Gastroesophageal sphincter (tissue), 4 donors: Measurements from ENCODE around the gene WDR86. TPM values are rescaled to one million over a fixed set of nuclear protein-coding genes. Genes with fewer than 3 reads are reported as not detected.

Experiments used
- ATAC-seq: fragments of 150-250 bp; one replicate; pipeline ENCODE4 v1.9.1; 2016; ENCODE audit warnings: mild to moderate bottlenecking, moderate library complexity
- H3K27ac ChIP-seq, 4 donors: fragments of 200-600 bp; sonication (generic) in 3 of 4; 1 replicate in 3 of 4; 2 replicates in 1 of 4; pipeline ENCODE4 v1.5.1; 2016 to 2019
- H3K27me3 ChIP-seq: fragments of 200-600 bp; sonication (generic); one replicate; pipeline ENCODE4 v1.5.1; 2019
- H3K36me3 ChIP-seq, 2 donors: fragments of 200-600 bp; sonication (generic); one replicate each; pipeline ENCODE4 v1.5.1; 2019; ENCODE audit warnings: control low read depth in 1 of 2
- H3K4me1 ChIP-seq, 3 donors: fragments of 200-600 bp; sonication (generic); 1 replicate in 2 of 3; 2 replicates in 1 of 3; pipeline ENCODE4 v1.5.1; 2016 to 2019; ENCODE audit warnings: control low read depth in 2 of 3
- H3K4me3 ChIP-seq, 2 donors: fragments of 200-600 bp; sonication (generic); one replicate each; pipeline ENCODE4 v1.5.1; 2019; ENCODE audit warnings: mild to moderate bottlenecking in 1 of 2, moderate library complexity in 1 of 2
- H3K9me3 ChIP-seq, 3 donors: fragments of 200-600 bp; sonication (generic); one replicate each; pipeline ENCODE4 v1.5.1; 2017 to 2019; ENCODE audit warnings: control low read depth in 2 of 3
- EP300 ChIP-seq: sonication (generic); formaldehyde crosslinking; IDR thresholded peaks from one replicate; pipeline ENCODE4 v1.6.1; 2017; ENCODE audit warnings: antibody characterized with exemption, mild to moderate bottlenecking
- POLR2A ChIP-seq, 2 donors: fragments of 450-650 bp; IDR thresholded peaks; one replicate each; pipeline ENCODE4 v1.6.1; 2017; ENCODE audit warnings: antibody characterized with exemption in 2 of 2, mild to moderate bottlenecking in 2 of 2, moderate library complexity in 1 of 2
- POLR2AphosphoS5 ChIP-seq: sonication (generic); formaldehyde crosslinking; IDR thresholded peaks from one replicate; pipeline ENCODE4 v1.6.1; 2017; ENCODE audit warnings: antibody characterized with exemption
- whole genome bisulfite sequencing, 2 donors: methylation state at CpG; one replicate each; pipeline ENCODE4 v1.1.5; 2018; ENCODE audit warnings: low coverage in 1 of 2; 5-methylcytosine and 5-hydroxymethylcytosine counted together
- total RNA-seq, 4 donors: library from RNA; depleted of rRNA; stranded (reverse); fragments of >200 nt; gene quantifications; one replicate each; pipeline ENCODE4 v1.1.0, GENCODE V29; 2016
- TF ChIP-seq, protein P1 (sequence below), 4 experiments: fragments of 200-600 bp in 2 of 4; fragments of 450-650 bp in 2 of 4; sonication (generic) in 1 of 4; IDR thresholded peaks; one replicate each; pipeline ENCODE4 v1.5.1; 2017 to 2019; ENCODE audit warnings: antibody characterized with exemption in 4 of 4, mild to moderate bottlenecking in 2 of 4, moderate library complexity in 2 of 4

WDR86 gene
- total RNA-seq, 4 donors from 2014 or later, result 2.6 to 8.2 (median 5.9) TPM

DNA sequence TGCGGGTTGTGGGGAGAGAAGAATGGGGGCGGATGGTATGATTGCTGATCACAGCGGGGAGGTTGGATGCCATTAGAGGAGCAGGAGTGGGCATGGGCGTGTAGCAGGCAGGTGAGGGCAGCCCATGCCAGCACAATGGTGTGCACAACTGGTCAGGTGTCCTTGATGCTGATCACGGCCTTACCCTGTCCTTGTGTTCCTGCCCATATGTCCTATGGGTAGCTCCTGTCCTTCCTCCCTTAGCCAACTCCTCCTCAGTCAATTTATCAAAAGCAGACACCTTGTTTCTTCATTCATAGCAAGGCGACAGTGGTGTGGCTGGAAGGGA, 30.7 kb downstream of the WDR86 start:
- no peak overlapping the region for H3K27ac ChIP-seq
- peaks cover 35% of the 10 kb centered on the region for H3K27me3 ChIP-seq
- 93 to 96% methylated on average over 2 to 3 of the region's 6 CpGs for WGBS, 2 donors
- no peak overlapping the region for H3K4me3 ChIP-seq
- ATAC-seq, result no peak
- TF ChIP-seq POLR2AphosphoS5 (no peak), EP300 (no peak), POLR2A (IDR thresholded peaks at IDR 0.05) (no peak)
- TF ChIP-seq, protein P1, sequence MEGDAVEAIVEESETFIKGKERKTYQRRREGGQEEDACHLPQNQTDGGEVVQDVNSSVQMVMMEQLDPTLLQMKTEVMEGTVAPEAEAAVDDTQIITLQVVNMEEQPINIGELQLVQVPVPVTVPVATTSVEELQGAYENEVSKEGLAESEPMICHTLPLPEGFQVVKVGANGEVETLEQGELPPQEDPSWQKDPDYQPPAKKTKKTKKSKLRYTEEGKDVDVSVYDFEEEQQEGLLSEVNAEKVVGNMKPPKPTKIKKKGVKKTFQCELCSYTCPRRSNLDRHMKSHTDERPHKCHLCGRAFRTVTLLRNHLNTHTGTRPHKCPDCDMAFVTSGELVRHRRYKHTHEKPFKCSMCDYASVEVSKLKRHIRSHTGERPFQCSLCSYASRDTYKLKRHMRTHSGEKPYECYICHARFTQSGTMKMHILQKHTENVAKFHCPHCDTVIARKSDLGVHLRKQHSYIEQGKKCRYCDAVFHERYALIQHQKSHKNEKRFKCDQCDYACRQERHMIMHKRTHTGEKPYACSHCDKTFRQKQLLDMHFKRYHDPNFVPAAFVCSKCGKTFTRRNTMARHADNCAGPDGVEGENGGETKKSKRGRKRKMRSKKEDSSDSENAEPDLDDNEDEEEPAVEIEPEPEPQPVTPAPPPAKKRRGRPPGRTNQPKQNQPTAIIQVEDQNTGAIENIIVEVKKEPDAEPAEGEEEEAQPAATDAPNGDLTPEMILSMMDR (IDR thresholded peaks at IDR 0.05), result no peak
- H3K9me3 ChIP-seq, result no peaks in the 10 kb centered on the region
- peaks cover 0 to 21% (median 9%) of the 10 kb centered on the region in 3 donors for H3K4me1 ChIP-seq
- H3K36me3 ChIP-seq, result peaks cover 0 to 59% of the 10 kb centered on the region in 2 donors

DNA sequence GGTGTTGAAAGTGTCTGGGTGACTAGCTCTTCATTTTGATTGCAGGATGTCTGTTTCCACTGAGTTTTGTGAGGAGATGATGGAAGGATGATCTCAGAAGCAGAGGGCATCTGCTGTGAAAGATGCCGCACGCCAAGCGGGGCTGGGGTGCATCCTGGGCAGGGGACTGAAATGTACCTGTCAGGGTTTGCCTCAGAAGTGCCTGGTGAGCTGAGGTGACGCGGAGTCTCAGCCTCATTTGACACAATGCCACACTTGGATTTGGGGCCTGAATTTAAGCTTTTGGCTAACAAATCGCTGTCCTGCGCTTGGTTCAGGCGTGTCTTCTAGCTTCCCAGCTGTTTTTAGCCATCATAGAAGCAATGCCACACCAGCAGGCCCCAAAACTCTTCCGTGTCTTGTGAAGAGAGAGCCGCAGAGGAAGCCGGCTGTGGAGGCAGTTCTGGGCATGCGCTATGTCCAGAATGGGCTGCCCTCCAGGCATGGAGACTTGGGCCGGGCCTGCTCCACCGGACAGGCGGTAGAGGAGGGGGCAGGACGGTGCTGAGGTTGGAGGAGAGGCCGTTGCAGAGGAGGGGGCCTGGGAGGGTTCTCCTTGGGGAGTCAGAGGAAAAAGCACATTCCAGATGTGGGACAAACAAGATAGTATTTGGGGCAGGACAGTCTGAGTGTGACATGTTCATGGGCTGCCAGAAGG, 31.2 kb downstream of the WDR86 start:
- Histone ChIP-seq H3K36me3 (peaks cover 0 to 64% of the 10 kb centered on the region in 2 donors), H3K4me1 (peaks cover 0 to 21% (median 9%) of the 10 kb centered on the region in 3 donors), H3K27ac (no peak overlapping the region), H3K4me3 (no peak overlapping the region), H3K27me3 (peaks cover 30% of the 10 kb centered on the region), H3K9me3 (no peaks in the 10 kb centered on the region)
- no peak for ATAC-seq
- 85% methylated on average over 4 of the region's 17 CpGs; no CpG with 5 or more reads in 1 of the 2 donors for WGBS, 2 donors
- TF ChIP-seq, protein P1 (IDR thresholded peaks at IDR 0.05), result no peak
- TF ChIP-seq EP300 (no peak), POLR2A (IDR thresholded peaks at IDR 0.05) (no peak), POLR2AphosphoS5 (no peak)

- TF ChIP-seq, protein P1 (IDR thresholded peaks at IDR 0.05), result no peak
- TF ChIP-seq EP300, result no peak
- no peak for TF ChIP-seq POLR2A (IDR thresholded peaks at IDR 0.05)
- TF ChIP-seq POLR2AphosphoS5, result no peak
- no peak overlapping the region for H3K4me3 ChIP-seq
- H3K4me1 ChIP-seq, result peaks cover 0 to 21% (median 9%) of the 10 kb centered on the region in 3 donors
- no peak overlapping the region for H3K27ac ChIP-seq
- no peak for ATAC-seq
- H3K27me3 ChIP-seq, result peaks cover 23% of the 10 kb centered on the region
- WGBS, 2 donors, result 50 to 87% methylated on average over 2 to 5 of the region's 9 CpGs
- no peaks in the 10 kb centered on the region for H3K9me3 ChIP-seq
- peaks cover 0 to 70% of the 10 kb centered on the region in 2 donors for H3K36me3 ChIP-seq
Observed at GRCh38 chr7:151378011-151378410, 31.8 kb downstream of the WDR86 start.

GRCh38 chr7:151377406-151377805, 32.4 kb downstream of the WDR86 start:
- ATAC-seq, result no peak
- Histone ChIP-seq H3K27me3 (peaks cover 17% of the 10 kb centered on the region), H3K4me3 (no peak overlapping the region), H3K27ac (no peak overlapping the region), H3K9me3 (no peaks in the 10 kb centered on the region), H3K36me3 (peaks cover 0 to 76% of the 10 kb centered on the region in 2 donors), H3K4me1 (peaks cover 0 to 19% (median 9%) of the 10 kb centered on the region in 3 donors)
- no peak for TF ChIP-seq POLR2AphosphoS5
- no peak for TF ChIP-seq POLR2A (IDR thresholded peaks at IDR 0.05)
- no peak for TF ChIP-seq EP300
- TF ChIP-seq, protein P1 (IDR thresholded peaks at IDR 0.05), result no peak
- WGBS, 2 donors, result 89 to 94% methylated on average over 3 to 10 of the region's 12 CpGs
